ENCODE measurements around the gene SMYD4.

- no peak for TF ChIP-seq CTCF (conservative IDR thresholded peaks at IDR 0.05; ENCODE audit: low read depth, low read length)
- TF ChIP-seq EZH2 (IDR thresholded peaks at IDR 0.05; ENCODE audit: borderline replicate concordance, low read depth, low read length, poor library complexity, severe bottlenecking) = no peak
These were observed 586 bp upstream of the SMYD4 start for GRCh38 chr17:1830288-1830687.
